ENCODE data around the gene POLE2. TPM values are rescaled to one million over a fixed set of nuclear protein-coding genes. Genes with fewer than 3 reads are reported as not detected.
A peak's percentile ranks its signal among the peaks of the same experiment; 100 is the strongest.

The POLE2 gene
- total and polyA plus RNA-seq, 2 of the 4 experiments (the other 2 are of a cell fraction): 12.2 to 12.3 TPM

DNA sequence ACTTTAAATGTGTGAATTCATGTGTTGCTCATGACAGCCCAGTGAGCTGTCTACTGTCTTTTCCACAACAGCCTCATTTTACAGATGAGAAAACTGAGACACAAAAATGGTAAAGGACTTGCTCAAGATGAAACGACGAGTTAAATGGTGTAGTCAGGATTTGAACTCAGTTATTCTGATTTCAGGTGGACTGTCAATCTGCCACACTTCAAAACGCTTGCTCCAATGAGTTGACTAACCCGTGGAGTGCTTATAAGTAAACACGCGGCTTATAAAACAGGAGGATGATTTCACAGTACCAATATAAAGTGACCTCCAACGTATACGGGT is 652 bp upstream of the POLE2 start:
- no peak overlapping the region for H3K4me3 ChIP-seq (ENCODE audit: insufficient read depth, low read depth, low read length)
- no peak overlapping the region for H3K9ac ChIP-seq (ENCODE audit: low read depth, low read length)
- dilution Hi-C loops (cut with HindIII; ENCODE audit: low sequenced_read_pairs, unreplicated experiment): no loop called here

More for the DNA sequence above, 652 bp upstream of the POLE2 start:
- H4K5ac ChIP-seq (ENCODE audit: low read depth, low read length): peak overlapping the region; percentile 96
- ChIA-PET POLR2A (ENCODE audit: unreplicated experiment) (no interaction called here), CTCF (no interaction called here)
- 80% methylated on average over 2 of the region's 8 CpGs; no CpG with 5 or more reads in 1 of the 2 experiments for whole genome bisulfite sequencing, 2 experiments (ENCODE audit: extremely low coverage in 2 of 2, insufficient read length in 1 of 2)
- H3K27ac ChIP-seq (ENCODE audit: insufficient read depth, low read length): no peak overlapping the region
- no peak overlapping the region for H3K4me2 ChIP-seq (ENCODE audit: low read depth, low read length)
- no TSS peak for BruUV-seq (replicated peaks)
- H3K9me1 ChIP-seq (ENCODE audit: insufficient read depth, low read length): peaks cover 5% of the 10 kb centered on the region; the same call in 1 of the 2 replicates
- H3K27me3 ChIP-seq (ENCODE audit: control insufficient read depth, insufficient read depth, low read length): no peaks in the 10 kb centered on the region
- TF ChIP-seq CEBPB (IDR thresholded peaks at IDR 0.05; ENCODE audit: low read depth, low read length) (no peak), USF2 (IDR thresholded peaks at IDR 0.05; ENCODE audit: low read depth, low read length) (no peak), RAD21 (IDR thresholded peaks at IDR 0.05; ENCODE audit: low read length) (no peak), NFE2L2 (IDR thresholded peaks at IDR 0.05; ENCODE audit: low read depth, low read length) (no peak), CTCF (conservative IDR thresholded peaks at IDR 0.05; ENCODE audit: low read depth, low read length) (no peak), MAFK (IDR thresholded peaks at IDR 0.05; ENCODE audit: low read depth, low read length) (no peak), POLR2A (IDR thresholded peaks at IDR 0.05; ENCODE audit: low read depth, low read length) (no peak), CHD1 (IDR thresholded peaks at IDR 0.05; ENCODE audit: low read depth, low read length) (no peak), RCOR1 (IDR thresholded peaks at IDR 0.05; ENCODE audit: insufficient replicate concordance, low read length) (no peak), ELK1 (IDR thresholded peaks at IDR 0.05; ENCODE audit: borderline replicate concordance, low read depth, low read length) (no peak), MAZ (IDR thresholded peaks at IDR 0.05; ENCODE audit: borderline replicate concordance, low read depth, low read length) (no peak), RFX5 (IDR thresholded peaks at IDR 0.05; ENCODE audit: low read depth, low read length) (no peak)
- H3K23ac ChIP-seq (ENCODE audit: low read depth, low read length): peak overlapping the region; percentile 100
- in situ Hi-C loops (cut with MboI; ENCODE audit: low sequenced_read_pairs): no loop called here
- 0 out of 2 replicates have a peak overlapping the region, but pooled peaks have one; percentile 76 for H2BK20ac ChIP-seq (ENCODE audit: low read depth, low read length)
- H2AK9ac ChIP-seq (replicated peaks; ENCODE audit: low read depth, low read length, poor library complexity): peak overlapping the region; percentile 77
- H3K4me1 ChIP-seq (ENCODE audit: control insufficient read depth, insufficient read depth, low read length): peaks cover 3% of the 10 kb centered on the region
- H2BK15ac ChIP-seq (ENCODE audit: low read depth, low read length): peak overlapping the region; percentile 12; the same call in 1 of the 3 replicates
- H4K91ac ChIP-seq (ENCODE audit: insufficient read depth, low read depth, low read length): peak overlapping the region; percentile 86
- no peaks in the 10 kb centered on the region for H4K20me1 ChIP-seq (ENCODE audit: insufficient read depth, low read length)
- peak overlapping the region; percentile 94 to 99 for H4K8ac ChIP-seq (ENCODE audit: low read depth in 2 of 2, low read length in 2 of 2)
- H2BK120ac ChIP-seq (ENCODE audit: low read depth, low read length): peak overlapping the region; percentile 87; the same call in 1 of the 2 replicates
- H3K36me3 ChIP-seq (ENCODE audit: control insufficient read depth, insufficient read depth, low read length): no peaks in the 10 kb centered on the region
- peak overlapping the region; percentile 91 for H3K4ac ChIP-seq (ENCODE audit: low read depth, low read length)
- peak overlapping the region; percentile 83; the same call in 1 of the 2 replicates for H3K18ac ChIP-seq (ENCODE audit: low read depth, low read length)
- no peak for DNase-seq
- H3K56ac ChIP-seq (ENCODE audit: extremely low read depth, insufficient read depth, low read length): peak overlapping the region; percentile 58; the same call in 1 of the 2 replicates
- intact Hi-C loops (cut with micrococcal nuclease): no loop called here
- H3K79me1 ChIP-seq (ENCODE audit: low read depth in 1 of 2, low read length in 2 of 2): peaks cover 13 to 24% of the 10 kb centered on the region in 2 experiments
- peak overlapping the region; percentile 57 for H2AK5ac ChIP-seq (ENCODE audit: low read depth, low read length)
- H3K14ac ChIP-seq (replicated peaks; ENCODE audit: low read depth, low read length): peak overlapping the region; percentile 98
- ATAC-seq (ENCODE audit: low read depth): no peak
- H2BK5ac ChIP-seq (ENCODE audit: low read depth, low read length, poor library complexity, severe bottlenecking): peak overlapping the region; percentile 91
- H2AFZ ChIP-seq (replicated peaks; ENCODE audit: low read length, poor library complexity): peak overlapping the region; percentile 97
- H3K9me3 ChIP-seq (ENCODE audit: control insufficient read depth, insufficient read depth, low read length): no peaks in the 10 kb centered on the region

All from IMR-90 (cell line).